Sigmoid colon (tissue), 4 donors: ENCODE measurements around the gene COL4A3.

Experiments used
- EP300 ChIP-seq, 4 donors: sonication (generic); formaldehyde crosslinking; IDR thresholded peaks; one replicate each; pipeline ENCODE4 v1.6.1; 2017; ENCODE audit warnings: antibody characterized with exemption in 4 of 4
- TF ChIP-seq, protein P1 (sequence below), 4 experiments: fragments of 450-650 bp in 3 of 4; fragments of 200-600 bp in 1 of 4; IDR thresholded peaks; one replicate each; pipeline ENCODE4 v1.5.1; 2016 to 2019; ENCODE audit warnings: antibody characterized with exemption in 4 of 4, mild to moderate bottlenecking in 3 of 4, moderate library complexity in 2 of 4

DNA sequence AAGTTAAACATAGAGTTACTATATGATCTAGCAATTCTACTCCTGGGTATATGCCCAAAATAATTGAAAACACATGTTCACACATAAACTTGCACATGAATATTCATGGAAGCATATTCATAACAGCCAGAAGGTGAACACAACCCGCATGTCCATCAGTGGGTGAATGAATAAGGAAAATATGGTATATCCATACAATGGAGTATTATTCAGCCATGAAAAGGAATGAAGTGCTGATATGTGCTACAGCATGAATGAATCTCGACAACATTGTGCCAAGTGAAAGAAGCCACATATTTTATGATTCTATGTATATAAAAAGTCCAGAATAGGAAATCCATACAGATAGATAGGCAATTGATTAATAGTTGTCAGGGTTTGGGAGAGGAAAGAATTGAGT lies 16.3 kb upstream of the COL4A3 start:
- no peak for TF ChIP-seq EP300 (IDR thresholded peaks at IDR 0.05)
- TF ChIP-seq, protein P1, sequence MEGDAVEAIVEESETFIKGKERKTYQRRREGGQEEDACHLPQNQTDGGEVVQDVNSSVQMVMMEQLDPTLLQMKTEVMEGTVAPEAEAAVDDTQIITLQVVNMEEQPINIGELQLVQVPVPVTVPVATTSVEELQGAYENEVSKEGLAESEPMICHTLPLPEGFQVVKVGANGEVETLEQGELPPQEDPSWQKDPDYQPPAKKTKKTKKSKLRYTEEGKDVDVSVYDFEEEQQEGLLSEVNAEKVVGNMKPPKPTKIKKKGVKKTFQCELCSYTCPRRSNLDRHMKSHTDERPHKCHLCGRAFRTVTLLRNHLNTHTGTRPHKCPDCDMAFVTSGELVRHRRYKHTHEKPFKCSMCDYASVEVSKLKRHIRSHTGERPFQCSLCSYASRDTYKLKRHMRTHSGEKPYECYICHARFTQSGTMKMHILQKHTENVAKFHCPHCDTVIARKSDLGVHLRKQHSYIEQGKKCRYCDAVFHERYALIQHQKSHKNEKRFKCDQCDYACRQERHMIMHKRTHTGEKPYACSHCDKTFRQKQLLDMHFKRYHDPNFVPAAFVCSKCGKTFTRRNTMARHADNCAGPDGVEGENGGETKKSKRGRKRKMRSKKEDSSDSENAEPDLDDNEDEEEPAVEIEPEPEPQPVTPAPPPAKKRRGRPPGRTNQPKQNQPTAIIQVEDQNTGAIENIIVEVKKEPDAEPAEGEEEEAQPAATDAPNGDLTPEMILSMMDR (IDR thresholded peaks at IDR 0.05) = no peak
